Measurements from ENCODE around the gene DCLK1.

GRCh38 chr13:35884211-35884760 lies 246.9 kb downstream of the DCLK1 start:
- TF ChIP-seq ZNF384 (IDR thresholded peaks at IDR 0.05) (no peak), TARDBP (IDR thresholded peaks at IDR 0.05) (no peak)

Data from HEK293T (cell line).